GOT3 (cell line): ENCODE measurements around the gene EME1.

Experiments used
- DNase-seq: peaks from one replicate; lab custom pipeline; 2025; ENCODE audit warnings: mixed read lengths; lab: John Stamatoyannopoulos, UW

EME1 gene

GRCh38 chr17:50363217-50364060 is 9.6 kb upstream of the EME1 start:
- DNase-seq, result no peak

DNA sequence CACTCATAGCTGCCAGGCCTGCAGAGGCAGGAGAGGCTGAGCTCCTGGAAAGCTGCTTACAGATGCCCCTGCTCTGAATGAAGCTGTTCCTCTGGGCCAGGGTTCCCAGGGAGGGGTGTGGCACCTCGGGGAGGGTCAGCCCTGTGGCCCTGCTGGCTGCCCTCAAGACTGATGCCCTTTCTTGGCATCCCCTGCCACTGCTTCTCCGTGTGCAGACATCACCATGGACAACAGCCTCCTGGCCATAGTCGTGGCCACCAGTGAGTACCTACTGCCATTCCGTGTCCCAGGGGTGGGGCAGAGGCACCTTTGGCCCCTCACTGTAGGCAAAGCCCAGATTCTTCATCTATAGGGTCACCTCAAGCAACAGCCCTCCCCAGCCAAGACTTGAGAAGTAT is 9.0 kb upstream of the EME1 start:
- no peak for DNase-seq

DNA sequence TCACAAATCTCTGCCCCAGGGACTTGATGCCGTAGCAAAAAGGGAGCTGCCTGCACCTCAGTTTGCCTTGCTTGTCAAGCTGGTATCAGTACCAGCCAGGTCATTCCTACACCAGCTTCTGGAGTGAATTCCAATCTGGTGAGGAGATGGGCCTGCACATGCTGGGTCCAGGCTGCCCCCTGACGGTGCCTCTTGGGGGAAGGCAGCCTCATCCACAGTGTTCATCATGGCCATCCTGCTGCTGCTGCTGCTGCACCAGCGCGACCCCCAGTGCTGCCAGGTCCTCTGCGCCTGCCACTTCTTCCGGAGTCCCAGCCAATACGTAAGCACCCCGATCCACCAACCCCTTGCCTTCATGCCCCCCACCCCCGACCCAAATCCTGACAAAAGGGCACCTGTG is 8.3 kb upstream of the EME1 start:
- no peak for DNase-seq

DNA sequence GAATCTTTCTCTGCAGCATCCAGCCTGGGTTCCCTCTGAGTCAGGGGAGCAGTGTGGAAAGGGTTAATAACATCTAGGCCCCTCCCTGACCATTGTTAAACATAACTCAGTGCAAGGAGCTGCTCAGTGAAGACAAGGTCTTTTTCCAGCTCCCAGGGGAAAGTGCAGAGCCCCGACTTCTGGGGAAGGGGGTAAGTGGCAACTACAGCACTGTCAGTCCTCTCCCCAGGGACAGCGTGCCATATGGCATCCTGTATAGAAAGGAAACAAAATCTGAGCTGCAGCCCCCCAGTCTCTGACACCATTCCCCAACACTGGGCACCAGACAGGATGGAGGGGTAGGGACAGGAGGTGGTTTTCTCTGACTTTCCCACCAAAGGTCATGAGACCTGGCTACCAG is 7.9 kb upstream of the EME1 start:
- DNase-seq, result no peak

DNA sequence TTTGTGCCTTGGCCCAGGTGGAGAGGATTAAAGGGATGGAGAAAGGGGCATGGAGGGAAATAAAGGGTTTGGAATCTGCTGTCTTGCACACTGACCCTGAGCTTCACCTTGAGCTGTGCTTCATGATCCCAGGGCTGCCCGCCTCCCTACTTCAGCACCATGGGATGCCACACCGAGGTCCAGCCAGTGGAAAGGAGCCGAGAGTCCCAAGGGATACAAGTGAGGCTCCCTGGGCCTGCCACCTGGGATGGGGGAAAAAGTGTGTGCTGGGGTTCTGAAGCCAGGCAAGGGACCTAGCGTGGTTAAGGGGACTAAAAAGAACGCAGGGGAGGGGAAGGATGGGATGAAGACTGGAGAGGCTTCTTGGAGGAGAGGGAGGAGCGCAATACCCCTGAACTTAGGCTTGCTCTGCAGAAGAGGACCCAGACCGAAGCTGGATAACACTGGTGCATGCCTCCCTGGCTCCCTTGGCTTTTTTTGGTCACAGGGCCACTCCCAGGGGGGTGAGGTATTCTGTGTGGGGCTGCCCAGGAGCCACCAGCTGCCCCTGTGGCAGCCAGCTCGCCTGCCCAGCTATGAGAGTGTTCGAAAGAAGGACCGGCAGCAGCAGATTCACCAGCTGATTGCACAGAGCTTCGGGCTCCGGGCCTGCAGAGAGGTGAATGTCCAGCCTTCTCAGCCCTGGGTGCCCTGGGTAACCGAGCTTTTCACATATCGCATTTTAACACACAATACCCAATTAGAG is 7.2 kb upstream of the EME1 start:
- no peak for DNase-seq

- no peak for DNase-seq
These were observed 5.6 kb upstream of the EME1 start for GRCh38 chr17:50367401-50367800.

GRCh38 chr17:50370052-50370451 is 3.0 kb upstream of the EME1 start:
- no peak for DNase-seq

- no peak for DNase-seq
These were observed 1.5 kb upstream of the EME1 start for GRCh38 chr17:50371526-50371925.

DNA sequence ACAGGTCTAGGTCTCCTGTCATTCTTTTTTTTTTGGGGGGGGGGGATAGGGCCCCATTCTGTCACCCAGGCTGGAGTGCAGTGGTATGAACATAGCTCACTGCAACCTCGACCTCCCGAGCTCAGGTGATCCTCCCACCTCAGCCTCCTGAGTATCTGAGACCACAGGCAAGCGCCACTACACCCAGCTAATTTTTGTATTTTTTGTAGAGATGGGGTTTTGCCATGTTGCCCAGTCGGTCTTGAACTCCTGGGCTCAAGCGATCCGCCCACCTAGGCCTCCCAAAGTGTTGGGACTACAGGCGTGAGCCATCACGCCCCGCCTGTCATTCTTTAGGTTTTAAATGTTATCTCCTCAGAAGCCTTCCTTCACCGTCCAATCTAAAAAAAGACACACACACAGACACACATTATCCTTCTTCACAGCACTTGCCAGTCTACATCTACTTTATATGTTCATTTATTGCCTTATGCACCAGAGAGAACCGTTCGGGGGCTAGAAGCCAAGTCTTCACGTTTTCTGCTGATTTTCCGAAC is 739 bp upstream of the EME1 start:
- DNase-seq, result no peak

GRCh38 chr17:50373705-50374104 is 676 bp downstream of the EME1 start:
- DNase-seq, result no peak

DNA sequence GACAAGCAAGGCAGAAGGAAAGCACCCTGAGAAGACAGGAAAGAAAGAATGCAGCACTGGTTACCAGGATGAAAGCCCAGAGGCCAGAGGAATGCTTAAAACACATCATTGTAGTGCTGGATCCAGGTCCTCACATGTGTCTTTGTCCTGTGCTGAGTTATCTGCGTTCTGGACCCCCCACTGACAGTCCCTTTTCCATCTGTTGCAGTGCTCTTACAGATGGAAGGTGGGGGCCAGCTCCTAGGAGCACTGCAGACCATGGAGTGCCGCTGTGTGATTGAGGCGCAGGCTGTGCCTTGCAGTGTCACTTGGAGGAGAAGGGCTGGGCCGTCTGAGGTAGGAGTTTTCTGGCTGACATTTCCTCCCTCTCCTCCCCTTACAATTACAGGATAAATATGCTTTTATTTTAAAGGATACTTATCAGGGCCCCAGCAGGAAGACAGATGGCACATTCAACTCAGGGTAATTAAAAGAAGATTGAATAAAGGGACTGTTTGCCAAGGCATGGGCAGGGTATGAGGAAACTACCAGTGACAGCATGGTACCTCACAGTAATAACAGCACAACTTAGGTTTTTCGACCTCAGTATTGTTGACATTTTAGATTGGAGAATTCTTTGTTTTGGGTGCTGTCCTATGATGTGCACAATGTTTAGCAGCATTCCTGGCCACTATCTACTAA is 3.0 kb downstream of the EME1 start:
- DNase-seq, result no peak

- DNase-seq, result no peak
These were observed 6.5 kb downstream of the EME1 start for GRCh38 chr17:50379351-50380132.

DNA sequence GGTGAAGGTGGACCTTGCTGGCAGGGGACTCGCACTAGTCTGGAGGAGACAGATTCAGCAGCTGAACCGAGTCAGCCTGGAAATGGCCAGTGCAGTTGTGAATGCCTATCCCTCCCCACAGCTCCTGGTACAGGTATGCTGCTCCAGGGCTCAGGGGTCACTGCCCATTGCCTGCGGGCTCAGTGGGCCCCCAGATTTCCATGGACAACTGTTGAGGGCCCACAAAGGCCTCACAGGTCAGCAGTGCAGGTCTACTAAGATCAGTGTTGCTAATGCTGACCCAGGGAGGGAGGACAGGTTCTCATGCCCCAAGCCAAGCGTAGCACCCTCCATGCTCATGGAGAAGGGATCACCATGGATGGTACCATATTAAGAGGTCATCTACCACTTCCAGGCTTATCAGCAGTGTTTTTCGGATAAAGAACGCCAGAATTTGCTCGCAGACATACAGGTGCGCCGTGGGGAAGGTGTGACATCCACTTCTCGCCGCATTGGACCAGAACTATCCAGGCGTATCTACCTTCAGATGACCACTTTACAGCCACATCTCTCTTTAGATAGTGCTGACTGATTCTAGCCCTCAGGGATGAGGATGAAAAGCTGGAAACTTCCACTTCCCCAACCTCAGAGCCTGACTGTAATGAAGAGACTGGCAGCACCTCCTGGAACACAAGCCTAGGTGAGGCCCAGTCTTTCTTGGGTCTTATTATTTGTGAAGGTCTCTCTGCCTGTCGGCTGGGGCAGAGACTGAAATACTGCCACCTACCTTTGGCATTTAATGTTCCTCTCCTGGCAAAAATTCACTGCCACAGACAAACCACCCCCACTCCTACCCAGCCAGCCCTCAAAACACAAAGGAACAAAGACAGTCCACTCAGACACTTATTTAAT is 7.6 kb downstream of the EME1 start:
- no peak for DNase-seq

DNA sequence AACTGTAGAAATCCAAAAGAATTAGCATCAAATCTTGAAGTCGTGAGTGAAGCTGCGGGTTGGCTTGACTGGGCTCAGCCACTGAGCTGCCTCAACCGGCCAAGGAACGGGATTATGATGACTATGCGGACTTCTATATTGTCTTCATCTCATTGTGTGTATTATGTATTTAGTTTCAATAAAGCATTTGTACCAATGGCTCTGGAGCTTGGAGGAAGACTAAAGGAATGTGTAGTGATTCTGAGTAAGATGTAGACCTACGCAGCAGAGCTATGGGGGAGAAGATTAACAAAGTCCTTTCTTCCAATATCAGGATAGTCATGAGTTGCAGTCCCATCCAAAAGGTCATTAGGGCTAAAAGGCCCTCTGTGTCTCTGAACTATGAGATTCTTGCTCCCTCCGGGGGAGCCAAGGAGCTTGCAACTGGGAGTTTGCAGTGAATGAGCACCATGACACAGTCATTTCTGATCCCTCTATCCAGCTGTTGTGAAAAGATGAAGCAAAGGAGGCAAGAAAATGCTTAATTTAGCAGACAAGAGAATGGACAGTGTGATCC is 8.3 kb downstream of the EME1 start:
- no peak for DNase-seq

DNA sequence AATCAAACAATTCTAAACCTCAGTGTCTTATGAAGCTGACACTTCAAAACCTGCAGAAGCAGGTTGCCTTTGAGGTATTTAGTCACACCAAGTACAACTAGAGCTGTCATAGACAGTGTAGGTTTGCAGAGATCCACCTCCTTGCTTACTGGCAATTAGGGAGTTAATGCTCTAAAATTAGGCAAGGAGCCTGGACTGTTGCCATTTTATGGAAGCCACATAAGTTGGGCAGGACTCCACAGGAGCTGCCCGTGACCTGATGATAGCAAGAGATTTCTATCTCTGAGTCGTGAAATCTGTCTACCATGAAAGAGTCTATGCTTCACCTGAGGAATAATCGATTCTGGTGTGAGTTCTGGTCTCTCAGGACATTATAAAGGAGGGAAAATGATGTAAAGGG is 8.9 kb downstream of the EME1 start:
- DNase-seq, result no peak

DNA sequence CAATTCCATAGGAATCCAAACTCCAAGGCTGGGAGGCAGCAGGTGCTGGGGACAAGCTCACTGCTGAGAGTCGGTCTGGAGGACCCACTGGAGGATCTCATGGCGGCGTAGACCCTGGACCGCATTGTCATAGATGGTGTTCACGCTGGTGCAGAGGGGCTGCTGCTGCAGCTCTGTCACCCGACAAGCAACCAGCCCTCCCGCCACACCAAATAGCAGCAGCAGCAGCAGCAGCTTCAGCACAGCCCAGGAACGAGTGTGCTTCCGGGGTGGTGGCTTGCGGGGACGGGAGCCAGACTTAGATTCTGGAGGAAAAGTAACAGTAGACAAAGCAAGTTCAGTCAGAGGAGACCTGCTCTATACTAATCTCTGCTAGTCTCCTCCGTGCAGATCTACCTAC is 9.9 kb downstream of the EME1 start:
- DNase-seq, result no peak

DNA sequence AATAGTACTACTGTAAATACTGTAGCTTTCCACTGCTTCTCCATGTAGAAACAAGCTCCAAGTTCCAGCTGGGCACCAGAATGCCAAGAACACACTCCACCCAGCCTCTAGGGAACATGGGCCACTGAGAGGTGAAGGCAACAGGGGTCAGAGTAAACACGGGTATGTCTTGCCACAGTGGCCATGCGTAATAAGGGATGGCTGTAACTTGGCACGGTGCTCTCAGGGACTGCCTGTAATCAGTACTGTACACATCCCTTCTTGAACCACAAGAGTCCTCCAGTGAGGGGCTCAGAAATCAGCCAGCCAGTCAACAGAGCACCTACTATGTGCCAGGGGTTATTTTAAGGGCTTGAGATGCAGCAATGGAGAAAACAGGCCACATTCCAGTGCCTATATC is 13.5 kb downstream of the EME1 start:
- no peak for DNase-seq

DNA sequence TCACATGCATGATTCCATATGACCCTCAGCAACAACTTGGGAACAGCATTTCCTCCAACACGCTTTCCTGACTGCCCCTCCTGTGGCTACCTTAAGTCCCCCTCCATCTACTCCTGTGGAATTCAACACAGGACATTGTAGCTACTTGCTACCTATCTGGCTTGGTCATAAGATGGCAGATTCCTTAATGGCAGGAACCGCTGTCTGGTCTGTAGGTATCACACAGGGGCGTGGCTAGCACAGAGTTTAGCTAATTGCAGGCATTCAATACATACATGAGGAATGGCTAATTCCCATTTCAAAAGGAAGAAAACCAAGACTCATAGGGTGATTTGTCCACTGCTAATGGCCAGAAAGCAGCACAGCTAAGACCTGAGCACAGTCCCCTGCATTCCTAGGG is 15.7 kb downstream of the EME1 start:
- DNase-seq, result no peak

DNA sequence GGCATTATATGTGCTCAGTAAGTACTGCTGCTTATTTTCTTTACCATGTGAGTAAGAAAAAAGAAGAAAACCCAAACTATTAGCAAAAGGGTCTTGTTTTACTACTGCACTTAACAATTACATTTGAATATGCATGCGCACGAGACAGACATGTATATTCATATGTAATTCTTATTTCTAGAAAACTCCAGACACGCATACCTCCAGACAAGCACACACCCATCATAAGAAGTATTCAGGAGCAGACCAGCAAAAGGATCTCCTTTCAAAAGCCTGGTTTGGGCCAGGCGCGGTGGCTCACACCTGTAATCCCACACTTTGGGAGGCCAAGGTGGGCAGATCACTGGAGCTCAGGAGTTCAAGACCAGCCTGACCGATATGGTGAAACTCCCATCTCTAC is 16.5 kb downstream of the EME1 start:
- no peak for DNase-seq

GRCh38 chr17:50392621-50393020 is 19.6 kb downstream of the EME1 start:
- DNase-seq, result no peak

- DNase-seq, result no peak
These were observed 20.7 kb downstream of the EME1 start for GRCh38 chr17:50393700-50394099.
